Caco-2 (cell line): Measurements from ENCODE around the gene TLE1. TPM values are rescaled to one million over a fixed set of nuclear protein-coding genes. Genes with fewer than 3 reads are reported as not detected.

Experiments
- BruUV-seq: library from RNA; stranded (reverse); fragments of 400-500 nt; replicated peaks from 2 replicates; lab custom pipeline; 2021; lab: Mats Ljungman, UMichigan
- CTCF ChIA-PET: fragments of 300-600 bp; sonication (Branson Sonifier 250); formaldehyde crosslinking; loops from one replicate; lab custom pipeline; 2022; ENCODE audit warnings: antibody characterized with exemption; lab: Charles Lee
- POLR2A ChIA-PET: fragments of 300-600 bp; sonication (Branson Sonifier 250); formaldehyde crosslinking; loops from one replicate; lab custom pipeline; 2022; ENCODE audit warnings: antibody characterized with exemption; lab: Charles Lee
- DNase-seq, 2 experiments: peaks; one replicate each; pipeline versions ENCODE4 v3.0.0 to v3.0.0-alpha.2; 2020 to 2022
- H3K27me3 ChIP-seq: replicated peaks from 2 replicates; pipeline ENCODE4 v1.6.0; 2011; ENCODE audit warnings: low read length; ENCODE audit not compliant: control insufficient read depth, insufficient read depth
- H3K36me3 ChIP-seq: 2 replicates; pipeline ENCODE4 v1.5.1; 2011; ENCODE audit warnings: low read length; ENCODE audit not compliant: control insufficient read depth, insufficient read depth
- H3K4me1 ChIP-seq: fragments of 250-450 bp; sonication (Bioruptor Pico); 2 replicates; pipeline ENCODE4 v1.5.1; 2020; ENCODE audit warnings: mild to moderate bottlenecking
- H3K4me3 ChIP-seq: 2 replicates; pipeline ENCODE4 v1.5.1; 2011; ENCODE audit warnings: low read depth, mild to moderate bottlenecking, control low read depth, low read length
- H3K9me3 ChIP-seq: fragments of 250-450 bp; sonication (Bioruptor Pico); 2 replicates; pipeline ENCODE4 v1.5.1; 2020; ENCODE audit warnings: mild to moderate bottlenecking, moderate library complexity
- H3K27ac Mint-ChIP-seq: one replicate; pipeline ENCODE4 v1.8.0; 2022; ENCODE audit warnings: mixed read lengths; ENCODE audit not compliant: unreplicated experiment
- H3K27me3 Mint-ChIP-seq: one replicate; pipeline ENCODE4 v1.8.0; 2022; ENCODE audit warnings: mixed read lengths; ENCODE audit not compliant: insufficient read depth, unreplicated experiment
- H3K36me3 Mint-ChIP-seq: one replicate; pipeline ENCODE4 v1.8.0; 2022; ENCODE audit warnings: mild to moderate bottlenecking, mixed read lengths; ENCODE audit not compliant: insufficient read depth, unreplicated experiment
- H3K4me1 Mint-ChIP-seq: one replicate; pipeline ENCODE4 v1.8.0; 2022; ENCODE audit warnings: low read depth, mixed read lengths; ENCODE audit not compliant: unreplicated experiment
- H3K4me3 Mint-ChIP-seq: one replicate; pipeline ENCODE4 v1.8.0; 2022; ENCODE audit warnings: mild to moderate bottlenecking, moderate library complexity, mixed read lengths; ENCODE audit not compliant: unreplicated experiment
- H3K9me3 Mint-ChIP-seq: one replicate; pipeline ENCODE4 v1.8.0; 2022; ENCODE audit warnings: mixed read lengths; ENCODE audit not compliant: unreplicated experiment
- CTCF ChIP-seq, 2 experiments: fragments of 200-600 bp in 1 of 2; IDR thresholded peaks; 1 replicate in 1 of 2; 2 replicates in 1 of 2; pipeline versions ENCODE4 v1.5.1 to v1.8.0; 2011 to 2022; ENCODE audit warnings: antibody characterized with exemption in 1 of 2, control low read depth in 1 of 2, inconsistent platforms in 1 of 2, low read depth in 1 of 2, low read length in 1 of 2, mild to moderate bottlenecking in 1 of 2, moderate library complexity in 1 of 2; ENCODE audit not compliant: insufficient read depth in 1 of 2, severe bottlenecking in 1 of 2, unreplicated experiment in 1 of 2
- intact Hi-C: fragments of 100-400 bp; cut with micrococcal nuclease; formaldehyde crosslinking; loops from one replicate; pipeline ENCODE4 v1.10.0; 2022; ENCODE audit not compliant: unreplicated experiment
- total RNA-seq: library from RNA; stranded (reverse); gene quantifications from 2 replicates; pipeline ENCODE4 v1.2.3, GENCODE V29; 2022

TLE1 gene
- total RNA-seq, 1 experiment from 2014 or later, result 18.3 TPM

- H3K9me3 ChIP-seq, result no peaks in the 10 kb centered on the region
- no peak for DNase-seq
- no peak for TF ChIP-seq CTCF (IDR thresholded peaks at IDR 0.05; ENCODE audit: insufficient read depth in 1 of 2, low read depth in 1 of 2, low read length in 1 of 2, severe bottlenecking in 1 of 2, unreplicated experiment in 1 of 2)
- POLR2A ChIA-PET, result no interaction called here
- H3K4me1 ChIP-seq, result no peaks in the 10 kb centered on the region
- H3K9me3 Mint-ChIP-seq, result no peaks in the 10 kb centered on the region
- H3K4me3 Mint-ChIP-seq, result no peak overlapping the region
- intact Hi-C loops, result loop anchor here (2.0 to 5.0 kb wide), 3 partner anchors 22 to 98 kb away; partner anchors contain the start of gene TLE1
- H3K4me3 ChIP-seq, result no peak overlapping the region
- H3K27me3 Mint-ChIP-seq, result no peaks in the 10 kb centered on the region
- BruUV-seq, result no TSS peak
- no peaks in the 10 kb centered on the region for H3K4me1 Mint-ChIP-seq
- H3K36me3 Mint-ChIP-seq, result peaks cover 6% of the 10 kb centered on the region
- no peaks in the 10 kb centered on the region for H3K36me3 ChIP-seq
- CTCF ChIA-PET, result no interaction called here
- H3K27me3 ChIP-seq, result no peaks in the 10 kb centered on the region
- H3K27ac Mint-ChIP-seq, result no peak overlapping the region
Observed at GRCh38 chr9:81634915-81635516, 54.3 kb downstream of the TLE1 start.

GRCh38 chr9:81633952-81634854 is 55.1 kb downstream of the TLE1 start:
- POLR2A ChIA-PET, result no interaction called here
- H3K9me3 Mint-ChIP-seq, result no peaks in the 10 kb centered on the region
- Histone ChIP-seq H3K4me1 (no peaks in the 10 kb centered on the region), H3K4me3 (no peak overlapping the region), H3K9me3 (no peaks in the 10 kb centered on the region), H3K36me3 (no peaks in the 10 kb centered on the region), H3K27me3 (no peaks in the 10 kb centered on the region)
- no peaks in the 10 kb centered on the region for H3K4me1 Mint-ChIP-seq
- no peaks in the 10 kb centered on the region for H3K27me3 Mint-ChIP-seq
- peak overlapping the region; percentile 66 for H3K4me3 Mint-ChIP-seq
- H3K27ac Mint-ChIP-seq, result peak overlapping the region; percentile 72
- peak; percentile 51 to 66 for DNase-seq
- H3K36me3 Mint-ChIP-seq, result peaks cover 6% of the 10 kb centered on the region
- intact Hi-C loops, result loop anchor here (2.0 to 5.0 kb wide), 3 partner anchors 23 to 97 kb away; partner anchors contain the start of gene TLE1
- no peak for TF ChIP-seq CTCF (IDR thresholded peaks at IDR 0.05; ENCODE audit: insufficient read depth in 1 of 2, low read depth in 1 of 2, low read length in 1 of 2, severe bottlenecking in 1 of 2, unreplicated experiment in 1 of 2)
- BruUV-seq, result no TSS peak
- CTCF ChIA-PET, result no interaction called here

GRCh38 chr9:81632599-81632998 is 56.7 kb downstream of the TLE1 start:
- intact Hi-C loops, result loop anchor here (5.0 kb wide), 2 partner anchors 55 to 95 kb away; partner anchors contain the start of gene TLE1
- no peaks in the 10 kb centered on the region for H3K36me3 ChIP-seq
- H3K27me3 ChIP-seq, result no peaks in the 10 kb centered on the region
- no peak for TF ChIP-seq CTCF (IDR thresholded peaks at IDR 0.05; ENCODE audit: insufficient read depth in 1 of 2, low read depth in 1 of 2, low read length in 1 of 2, severe bottlenecking in 1 of 2, unreplicated experiment in 1 of 2)
- ChIA-PET CTCF (no interaction called here), POLR2A (no interaction called here)
- Mint-ChIP-seq H3K27me3 (no peaks in the 10 kb centered on the region), H3K4me3 (no peak overlapping the region), H3K27ac (no peak overlapping the region), H3K36me3 (peaks cover 6% of the 10 kb centered on the region), H3K4me1 (no peaks in the 10 kb centered on the region), H3K9me3 (no peaks in the 10 kb centered on the region)
- no peaks in the 10 kb centered on the region for H3K9me3 ChIP-seq
- DNase-seq, result no peak
- no peaks in the 10 kb centered on the region for H3K4me1 ChIP-seq
- H3K4me3 ChIP-seq, result no peak overlapping the region
- no TSS peak for BruUV-seq
